Measurements from ENCODE around the gene POGZ. TPM values are rescaled to one million over a fixed set of nuclear protein-coding genes. Genes with fewer than 3 reads are reported as not detected.

Gene POGZ
- total and polyA plus RNA-seq, 2 of the 4 experiments (the other 2 are of a cell fraction): 20.8 to 33.5 TPM

- H3K27ac ChIP-seq (ENCODE audit: insufficient read depth, low read length): peak overlapping the region; percentile 19; the same call in 1 of the 2 replicates
- intact Hi-C loops (cut with micrococcal nuclease) (no loop called here), dilution Hi-C loops (cut with HindIII; ENCODE audit: low sequenced_read_pairs, unreplicated experiment) (no loop called here), in situ Hi-C loops (cut with MboI; ENCODE audit: low sequenced_read_pairs) (no loop called here)
- H2BK120ac ChIP-seq (ENCODE audit: low read depth, low read length): no peak overlapping the region
- H2BK5ac ChIP-seq (ENCODE audit: low read depth, low read length, poor library complexity, severe bottlenecking): no peak overlapping the region
- no peak overlapping the region for H2BK15ac ChIP-seq (ENCODE audit: low read depth, low read length)
- peaks cover 12 to 27% of the 10 kb centered on the region in 2 experiments for H3K79me1 ChIP-seq (ENCODE audit: low read depth in 1 of 2, low read length in 2 of 2)
- no peak overlapping the region for H3K18ac ChIP-seq (ENCODE audit: low read depth, low read length)
- whole genome bisulfite sequencing, 2 experiments (ENCODE audit: extremely low coverage in 2 of 2, insufficient read length in 1 of 2): no CpG with 5 or more reads among the region's 4 CpGs
- ChIA-PET POLR2A (ENCODE audit: unreplicated experiment) (no interaction called here), CTCF (interaction anchor here (0.6 kb wide), 1 partner anchor 295 kb away, joined by 4 read pairs; no protein-coding TSS in a partner anchor)
- TF ChIP-seq MAZ (IDR thresholded peaks at IDR 0.05; ENCODE audit: borderline replicate concordance, low read depth, low read length) (peak; percentile 23; the same call in 1 of the 2 replicates), CEBPB (IDR thresholded peaks at IDR 0.05; ENCODE audit: low read depth, low read length) (peak; percentile 99), RAD21 (IDR thresholded peaks at IDR 0.05; ENCODE audit: low read length) (peak; percentile 10; the same call in 1 of the 2 replicates), MAFK (IDR thresholded peaks at IDR 0.05; ENCODE audit: low read depth, low read length) (0 out of 2 replicates have a peak, but pooled peaks have one; percentile 16), BHLHE40 (IDR thresholded peaks at IDR 0.05; ENCODE audit: low read depth, low read length) (no peak)
- TF ChIP-seq, protein P1, sequence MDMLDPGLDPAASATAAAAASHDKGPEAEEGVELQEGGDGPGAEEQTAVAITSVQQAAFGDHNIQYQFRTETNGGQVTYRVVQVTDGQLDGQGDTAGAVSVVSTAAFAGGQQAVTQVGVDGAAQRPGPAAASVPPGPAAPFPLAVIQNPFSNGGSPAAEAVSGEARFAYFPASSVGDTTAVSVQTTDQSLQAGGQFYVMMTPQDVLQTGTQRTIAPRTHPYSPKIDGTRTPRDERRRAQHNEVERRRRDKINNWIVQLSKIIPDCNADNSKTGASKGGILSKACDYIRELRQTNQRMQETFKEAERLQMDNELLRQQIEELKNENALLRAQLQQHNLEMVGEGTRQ (IDR thresholded peaks at IDR 0.05; ENCODE audit: low read depth, low read length): no peak
- H3K4me2 ChIP-seq (ENCODE audit: low read depth, low read length): no peak overlapping the region
- H3K56ac ChIP-seq (ENCODE audit: extremely low read depth, insufficient read depth, low read length): no peak overlapping the region
- H2AFZ ChIP-seq (replicated peaks; ENCODE audit: low read length, poor library complexity): no peak overlapping the region
- H3K4me3 ChIP-seq (ENCODE audit: insufficient read depth, low read depth, low read length): no peak overlapping the region
- no peak overlapping the region for H2AK5ac ChIP-seq (ENCODE audit: low read depth, low read length)
- H4K91ac ChIP-seq (ENCODE audit: insufficient read depth, low read depth, low read length): no peak overlapping the region
- peaks cover 30% of the 10 kb centered on the region for H3K36me3 ChIP-seq (ENCODE audit: control insufficient read depth, insufficient read depth, low read length)
- no peak overlapping the region for H4K8ac ChIP-seq (ENCODE audit: low read depth in 2 of 2, low read length in 2 of 2)
- no peaks in the 10 kb centered on the region for H3K9me3 ChIP-seq (ENCODE audit: control insufficient read depth, insufficient read depth, low read length)
- H2BK20ac ChIP-seq (ENCODE audit: low read depth, low read length): no peak overlapping the region
- peak; percentile 94 for ATAC-seq (ENCODE audit: low read depth)
- BruUV-seq (replicated peaks): no TSS peak
- peak; percentile 87 for DNase-seq
- peak overlapping the region; percentile 70 for H2AK9ac ChIP-seq (replicated peaks; ENCODE audit: low read depth, low read length, poor library complexity)
- no peaks in the 10 kb centered on the region for H3K27me3 ChIP-seq (ENCODE audit: control insufficient read depth, insufficient read depth, low read length)
- H3K4me1 ChIP-seq (ENCODE audit: control insufficient read depth, insufficient read depth, low read length): peaks cover 3% of the 10 kb centered on the region; the same call in 1 of the 2 replicates
- no peak overlapping the region for H3K9ac ChIP-seq (ENCODE audit: low read depth, low read length)
- no peak overlapping the region for H3K4ac ChIP-seq (ENCODE audit: low read depth, low read length)
- H3K14ac ChIP-seq (replicated peaks; ENCODE audit: low read depth, low read length): no peak overlapping the region
- H4K5ac ChIP-seq (ENCODE audit: low read depth, low read length): no peak overlapping the region
- no peaks in the 10 kb centered on the region for H3K9me1 ChIP-seq (ENCODE audit: insufficient read depth, low read length)
- H4K20me1 ChIP-seq (ENCODE audit: insufficient read depth, low read length): peaks cover 8% of the 10 kb centered on the region
- no peak overlapping the region for H3K23ac ChIP-seq (ENCODE audit: low read depth, low read length)
Observed at GRCh38 chr1:151416231-151416630, 43.1 kb downstream of the POGZ start.

All from IMR-90 (cell line).